Measurements from ENCODE around the gene ANK2.
"Not testable (repeated sequence)": the region's sequence is repeated elsewhere in the genome, so short reads cannot be mapped to it uniquely, and the experiment has no call there.

The ANK2 gene

DNA sequence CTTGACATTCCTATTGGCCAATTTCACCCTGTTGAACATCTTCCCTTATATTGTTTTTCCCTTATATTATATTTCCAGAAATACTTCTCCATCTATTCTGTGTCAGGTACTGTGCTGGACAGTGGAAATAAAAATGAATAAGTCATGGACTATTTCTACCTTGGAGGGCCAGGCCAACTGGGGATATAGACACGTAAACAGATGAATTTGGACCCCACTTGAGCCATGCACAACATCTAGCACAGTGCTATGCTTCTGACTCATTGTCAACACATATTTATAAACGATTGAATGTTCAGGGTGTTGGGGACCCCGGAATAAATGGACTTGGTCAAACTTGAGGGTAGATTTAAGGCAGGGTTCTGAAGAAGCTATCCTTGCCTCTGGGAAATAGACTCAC, 111.1 kb downstream of the ANK2 start:
- FAIRE-seq = no peak
- TF ChIP-seq POLR2A (IDR thresholded peaks at IDR 0.05; ENCODE audit: low read depth, low read length) = no peak

DNA sequence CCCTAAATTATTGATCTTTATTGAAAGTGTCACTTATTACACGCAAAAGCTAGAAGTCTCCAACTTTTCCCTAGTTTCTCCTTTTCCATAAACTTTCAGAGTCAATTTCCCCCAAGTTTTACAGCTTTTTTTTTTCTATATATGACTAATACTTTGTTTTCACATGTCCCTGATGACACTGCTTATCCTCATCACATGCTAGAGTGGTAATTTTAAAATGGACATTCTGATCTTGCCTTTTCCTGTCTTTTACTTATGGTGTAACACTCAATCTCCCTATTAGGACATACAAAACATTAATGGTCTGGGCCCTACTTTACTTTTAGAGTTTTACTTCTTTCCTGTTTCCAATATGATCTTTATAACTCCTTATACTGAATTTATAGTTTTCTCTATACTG, 112.6 kb downstream of the ANK2 start:
- FAIRE-seq (no peak), DNase-seq (ENCODE audit: insufficient read length, low spot score) (no peak)
- no peak for TF ChIP-seq POLR2A (IDR thresholded peaks at IDR 0.05; ENCODE audit: low read depth, low read length)

More for the DNA sequence above, 111.1 kb downstream of the ANK2 start:
- no peak for DNase-seq (ENCODE audit: insufficient read length, low spot score)

DNA sequence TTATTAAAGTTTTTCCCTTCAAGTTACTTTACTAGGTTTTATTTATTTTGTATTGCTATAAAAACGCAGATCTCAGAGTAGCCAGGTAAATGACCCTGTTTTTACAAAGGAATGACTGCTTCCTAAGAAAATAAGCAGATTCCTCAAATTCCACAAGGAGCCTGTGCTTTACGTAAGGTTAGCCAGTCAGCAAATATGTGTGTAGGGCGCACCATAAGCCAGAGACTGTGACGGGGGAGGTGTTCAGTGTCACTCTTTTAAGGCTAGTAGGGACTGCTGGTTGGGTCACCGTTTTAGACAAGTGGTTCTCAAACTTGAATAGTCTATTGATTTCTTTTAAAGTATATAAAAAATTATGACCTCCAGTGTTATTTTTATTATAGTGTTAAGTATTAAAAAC, 119.9 kb downstream of the ANK2 start:
- no peak for TF ChIP-seq POLR2A (IDR thresholded peaks at IDR 0.05; ENCODE audit: low read depth, low read length)
- no peak for DNase-seq (ENCODE audit: insufficient read length, low spot score)
- FAIRE-seq = no peak

DNA sequence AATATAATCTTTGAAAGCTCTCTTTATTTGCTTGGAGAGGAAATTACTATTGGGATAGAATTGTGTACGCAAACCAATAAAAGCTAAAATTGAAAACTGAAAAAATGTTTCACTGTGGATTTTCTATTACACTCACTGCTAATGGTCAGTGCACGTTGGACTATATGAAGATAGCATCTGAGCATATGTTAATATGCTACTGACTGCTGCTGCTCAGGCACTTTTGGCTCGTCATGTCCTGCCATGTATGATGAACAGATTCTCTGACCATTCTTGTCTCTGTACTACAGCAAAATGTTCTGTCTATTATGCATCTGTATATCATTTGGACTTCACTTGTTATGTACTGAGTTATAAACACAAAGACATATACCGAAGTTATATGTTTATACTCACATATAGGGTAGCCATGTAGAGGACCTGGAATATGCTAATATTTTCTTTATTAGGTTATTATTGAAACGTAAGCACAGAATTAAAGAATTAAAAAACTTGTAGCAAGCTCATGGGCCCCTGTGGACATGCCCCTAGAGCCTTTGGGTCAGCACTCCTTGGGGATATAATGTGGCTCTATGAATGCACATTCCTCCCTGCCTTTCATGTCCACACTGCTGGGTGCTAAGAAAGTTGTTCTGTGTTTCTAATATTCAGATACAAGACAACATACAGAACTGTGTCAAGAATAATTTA, 120.8 kb downstream of the ANK2 start:
- no peak for FAIRE-seq
- no peak for TF ChIP-seq POLR2A (IDR thresholded peaks at IDR 0.05; ENCODE audit: low read depth, low read length)
- DNase-seq (ENCODE audit: insufficient read length, low spot score) = no peak

DNA sequence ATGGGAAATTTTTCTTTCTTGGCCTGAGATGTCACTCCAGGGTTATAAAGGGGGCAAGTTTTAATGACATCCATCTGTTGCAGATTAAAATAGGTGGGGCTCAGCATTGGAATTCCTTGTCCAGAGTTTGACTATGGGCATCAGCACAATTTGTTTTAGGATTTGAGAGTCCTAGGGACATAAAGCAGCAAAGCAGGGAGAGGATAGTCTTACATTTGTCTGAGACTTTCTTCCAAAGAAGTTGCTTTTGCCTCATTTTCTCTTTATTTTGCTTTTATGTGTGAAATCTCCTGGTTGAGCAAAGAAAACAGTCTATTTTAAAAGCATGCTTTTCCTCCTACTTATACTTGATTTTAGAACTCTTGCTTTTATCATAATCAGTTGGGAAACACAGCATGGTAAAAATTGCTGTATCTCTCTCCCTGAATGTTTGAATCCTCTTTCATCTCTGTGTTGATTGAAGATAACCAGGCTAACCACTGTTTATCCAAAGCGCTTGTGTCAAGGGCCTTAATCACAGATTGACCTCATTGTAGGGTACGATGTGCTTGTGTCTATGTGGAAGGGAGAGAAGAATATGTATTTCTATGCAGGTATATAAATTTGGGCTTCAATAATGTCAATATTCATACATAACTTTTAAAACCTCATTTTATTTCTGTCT, 121.5 kb downstream of the ANK2 start:
- FAIRE-seq = no peak
- no peak for TF ChIP-seq POLR2A (IDR thresholded peaks at IDR 0.05; ENCODE audit: low read depth, low read length)
- DNase-seq (ENCODE audit: insufficient read length, low spot score) = no peak

DNA sequence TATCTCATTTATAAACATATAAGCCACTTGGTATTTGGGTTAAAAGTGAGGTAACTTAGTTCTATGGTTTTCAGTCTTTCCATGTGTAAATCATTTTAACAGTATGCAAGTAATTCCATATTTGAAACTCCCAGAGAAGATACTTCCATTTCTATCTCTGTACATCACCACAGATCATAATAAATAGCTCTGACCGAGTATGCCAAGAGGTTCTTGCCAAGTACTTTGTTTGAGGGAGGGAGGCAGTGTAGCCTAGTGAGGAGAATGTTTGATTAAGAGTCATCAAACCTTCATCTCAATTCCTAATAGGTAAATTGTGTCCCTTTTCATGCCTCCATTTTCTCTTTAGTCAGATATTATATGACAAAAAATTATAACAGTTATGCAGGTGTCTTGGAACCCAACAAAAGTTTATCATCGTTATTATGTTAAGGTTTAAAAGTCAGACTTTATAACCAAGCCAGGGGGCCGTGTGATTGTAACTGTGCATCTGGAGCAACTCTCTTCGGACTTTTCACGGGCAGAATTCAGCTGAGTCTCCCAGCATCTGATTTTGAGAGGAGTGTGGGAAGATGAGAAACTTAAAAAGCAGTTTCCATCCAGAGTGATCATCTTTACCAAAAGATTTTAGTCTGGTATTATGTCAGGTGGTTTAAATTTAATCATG, 123.8 kb downstream of the ANK2 start:
- DNase-seq (ENCODE audit: insufficient read length, low spot score) (no peak), FAIRE-seq (no peak)
- TF ChIP-seq POLR2A (IDR thresholded peaks at IDR 0.05; ENCODE audit: low read depth, low read length) = no peak

DNA sequence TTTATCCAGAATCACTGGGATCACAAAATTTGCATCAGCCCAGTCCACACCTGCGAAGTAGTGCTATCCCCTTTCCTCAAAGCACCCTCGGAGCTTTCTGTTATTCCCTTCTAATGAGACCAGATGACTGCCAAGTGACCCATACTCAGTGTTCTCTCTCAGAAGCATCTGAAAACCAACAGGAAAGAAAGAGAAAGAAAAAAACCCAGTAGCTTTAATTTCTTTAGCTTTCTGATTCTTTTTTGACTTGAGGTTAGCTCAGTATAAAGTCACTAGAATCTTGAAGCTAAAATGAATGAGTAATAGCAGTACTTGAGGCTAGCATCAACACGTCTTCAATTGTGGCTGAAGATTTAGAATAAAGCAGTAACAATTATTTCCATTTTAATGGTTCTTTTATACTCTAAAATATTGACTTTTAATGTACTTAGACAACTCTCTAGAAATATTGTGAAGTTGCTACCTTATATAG, 124.4 kb downstream of the ANK2 start:
- FAIRE-seq (no peak), DNase-seq (ENCODE audit: insufficient read length, low spot score) (no peak)
- TF ChIP-seq POLR2A (IDR thresholded peaks at IDR 0.05; ENCODE audit: low read depth, low read length) = no peak

DNA sequence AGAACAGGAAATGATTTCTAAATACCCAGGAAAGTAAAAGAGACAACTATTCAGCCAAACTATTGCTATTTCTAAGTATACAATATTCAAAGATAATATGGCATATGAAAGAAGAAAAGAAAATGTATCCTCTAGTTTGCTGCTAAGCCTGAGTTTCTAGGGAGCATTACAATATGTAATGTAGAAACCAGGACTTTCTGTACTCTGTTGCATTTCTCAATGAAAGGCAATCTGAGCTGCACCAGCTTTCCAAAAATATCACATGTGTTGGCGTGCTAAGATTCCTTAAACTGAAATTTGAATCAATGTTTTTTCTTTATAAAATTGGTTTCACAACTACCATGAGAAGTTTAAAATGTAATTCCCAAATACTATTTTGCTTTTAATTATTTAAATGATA, 129.6 kb downstream of the ANK2 start:
- DNase-seq (ENCODE audit: insufficient read length, low spot score) (no peak), FAIRE-seq (no peak)
- no peak for TF ChIP-seq POLR2A (IDR thresholded peaks at IDR 0.05; ENCODE audit: low read depth, low read length)

DNA sequence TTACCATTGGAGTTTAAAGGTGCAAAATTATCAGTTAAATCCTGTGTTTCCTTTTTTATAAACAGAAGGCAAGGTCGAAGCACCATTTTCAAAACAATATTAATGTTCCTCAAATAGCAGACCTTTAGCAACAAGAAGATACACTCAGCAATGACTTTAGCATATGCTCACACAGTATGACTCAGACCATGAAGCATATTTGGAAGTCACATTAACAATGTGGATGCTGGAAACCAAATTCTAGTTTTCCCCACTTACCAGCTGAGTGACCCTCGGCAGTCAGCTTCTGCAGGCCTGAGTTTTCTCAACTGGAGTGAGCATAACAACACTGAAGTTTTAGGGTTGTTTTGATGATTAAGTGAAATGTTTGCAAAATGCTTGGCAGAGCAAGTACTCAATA, 130.5 kb downstream of the ANK2 start:
- no peak for DNase-seq (ENCODE audit: insufficient read length, low spot score)
- peak; percentile 82 for FAIRE-seq
- TF ChIP-seq POLR2A (IDR thresholded peaks at IDR 0.05; ENCODE audit: low read depth, low read length) = no peak

DNA sequence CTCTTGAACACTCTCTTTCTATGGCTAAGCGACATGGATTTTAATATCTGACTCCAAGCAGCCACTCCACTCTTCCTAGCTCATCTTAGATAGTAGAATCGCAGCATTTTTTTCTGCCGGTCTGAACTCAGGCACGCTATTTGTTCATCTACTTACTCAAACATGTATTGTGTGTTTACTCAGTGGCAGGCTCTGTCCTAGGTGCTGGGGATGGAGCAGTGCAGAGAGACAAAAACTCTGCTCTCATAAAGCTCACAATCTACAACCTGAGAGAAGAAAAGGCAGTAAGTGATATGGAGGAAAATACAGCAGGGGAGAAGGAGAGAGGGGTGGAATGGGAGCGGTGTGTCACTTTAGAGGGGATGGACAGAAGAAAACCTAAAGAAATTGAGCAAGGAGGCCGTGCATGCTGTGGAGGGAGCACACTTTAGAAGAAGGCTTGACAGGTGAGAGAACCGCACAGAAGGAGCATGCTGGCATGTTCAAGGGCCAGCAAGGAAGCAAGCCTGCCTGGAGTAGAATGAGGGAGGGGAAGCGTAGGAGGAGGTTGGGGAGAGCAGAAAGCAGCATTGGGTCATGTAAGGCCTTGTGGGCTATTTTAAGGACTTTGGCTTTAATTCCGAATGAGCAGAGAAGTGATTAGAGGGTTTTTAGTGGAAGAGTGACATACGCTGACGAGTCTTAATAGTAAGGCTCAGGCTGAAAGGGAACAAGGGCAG, 132.0 kb downstream of the ANK2 start:
- DNase-seq (ENCODE audit: insufficient read length, low spot score) (no peak), FAIRE-seq (no peak)
- no peak for TF ChIP-seq POLR2A (IDR thresholded peaks at IDR 0.05; ENCODE audit: low read depth, low read length)

DNA sequence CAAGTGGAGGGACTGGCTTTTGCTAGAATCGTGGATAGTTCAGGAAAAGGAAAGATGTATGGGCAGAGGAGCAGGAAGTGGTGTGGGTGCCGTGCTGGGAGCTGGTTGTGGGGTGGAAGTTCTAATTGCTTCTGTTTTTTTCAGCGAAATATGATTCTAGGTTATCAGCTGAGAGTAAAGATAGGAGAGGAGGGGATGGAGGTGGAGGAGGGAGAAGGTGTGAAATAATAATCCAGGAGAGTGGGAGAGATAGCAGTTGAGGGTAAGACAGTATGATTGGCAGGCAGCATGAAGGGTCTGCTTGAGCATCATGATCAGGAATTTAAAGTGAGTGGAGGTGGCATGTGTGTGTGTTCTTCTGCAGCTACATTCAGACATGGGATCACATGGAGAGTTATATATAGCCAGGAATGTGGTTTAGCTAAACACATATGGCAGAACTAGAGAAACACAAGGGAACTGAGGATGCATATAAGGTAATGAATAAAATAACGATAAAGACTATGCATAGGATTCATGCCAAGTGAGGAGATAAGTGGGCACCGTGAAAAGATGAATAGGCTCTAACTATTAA, 133.7 kb downstream of the ANK2 start:
- no peak for DNase-seq (ENCODE audit: insufficient read length, low spot score)
- no peak for FAIRE-seq
- TF ChIP-seq POLR2A (IDR thresholded peaks at IDR 0.05; ENCODE audit: low read depth, low read length) = no peak

DNA sequence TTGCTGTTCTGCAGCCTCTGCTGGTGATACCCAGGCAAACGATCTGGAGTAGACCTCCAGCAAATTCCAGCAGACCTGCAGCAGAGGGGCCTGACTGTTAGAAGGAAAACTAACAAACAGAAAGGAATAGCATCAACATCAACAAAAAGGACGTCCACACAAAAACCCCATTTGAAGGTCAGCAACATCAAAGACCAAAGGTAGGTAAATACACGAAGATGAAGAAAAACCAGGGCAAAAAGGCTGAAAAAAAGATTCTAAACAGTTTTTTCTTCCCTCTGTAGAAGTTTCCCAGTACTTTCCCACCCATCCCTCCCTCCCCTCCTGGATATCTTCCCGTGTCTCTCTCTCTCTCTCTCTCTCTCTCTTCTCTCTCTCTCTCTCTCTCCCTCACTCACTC, 136.8 kb downstream of the ANK2 start:
- FAIRE-seq; DNase-seq (ENCODE audit: insufficient read length, low spot score): not testable (repeated sequence)

DNA sequence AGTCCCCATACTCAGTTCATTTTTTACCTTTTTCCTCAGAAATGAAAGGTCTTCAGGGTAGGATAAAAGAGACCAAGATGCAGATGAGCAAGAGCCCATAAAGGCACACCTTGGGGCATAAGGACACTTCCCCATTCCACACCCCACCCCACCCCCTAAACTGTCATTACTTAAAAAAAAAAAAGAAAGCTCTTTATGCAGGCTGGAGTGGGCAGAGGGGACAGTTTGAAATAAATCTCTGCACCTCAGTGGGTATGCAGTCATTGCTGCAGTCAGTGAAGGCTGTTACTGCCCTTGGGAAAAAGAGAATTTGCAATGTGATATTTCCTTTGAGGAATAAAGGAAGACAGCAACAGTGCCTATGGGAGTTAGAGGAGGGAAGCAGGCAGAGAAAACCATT, 137.5 kb downstream of the ANK2 start:
- FAIRE-seq (no peak), DNase-seq (ENCODE audit: insufficient read length, low spot score) (no peak)
- TF ChIP-seq POLR2A (IDR thresholded peaks at IDR 0.05; ENCODE audit: low read depth, low read length) = no peak

DNA sequence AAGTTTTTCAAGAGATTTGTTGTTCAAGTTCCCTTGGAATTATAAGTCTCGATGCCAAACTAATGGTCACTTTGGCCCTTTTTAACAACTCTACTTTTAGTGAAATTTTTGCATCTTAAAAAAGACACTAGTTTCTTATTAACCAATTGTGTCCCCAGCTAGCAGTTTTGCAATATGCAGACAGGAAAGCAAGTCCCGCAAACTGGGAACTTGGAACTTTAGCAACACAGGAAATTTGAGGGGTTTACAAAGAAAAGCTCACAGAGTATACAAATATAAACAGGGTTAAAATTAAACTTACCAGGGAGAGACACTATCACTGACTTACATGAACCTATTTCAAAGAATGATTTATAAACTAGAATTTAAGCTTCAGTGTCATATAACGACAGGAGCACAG, 137.9 kb downstream of the ANK2 start:
- no peak for DNase-seq (ENCODE audit: insufficient read length, low spot score)
- FAIRE-seq = no peak
- no peak for TF ChIP-seq POLR2A (IDR thresholded peaks at IDR 0.05; ENCODE audit: low read depth, low read length)

All from H54 (cell line).